AG09319 (cell line): ENCODE measurements around the gene PLEKHA4.

ENCODE experiments used
- DNase-seq: peaks from one replicate; pipeline ENCODE4 v3.0.0-alpha.2; 2010; ENCODE audit warnings: low read depth; ENCODE audit errors: extremely low read depth
- CTCF ChIP-seq: IDR thresholded peaks from 2 replicates; pipeline ENCODE4 v1.5.1; 2011; ENCODE audit warnings: low read depth, mild to moderate bottlenecking, inconsistent platforms, low read length, moderate library complexity

Gene PLEKHA4

GRCh38 chr19:48866692-48867091, 1.7 kb downstream of the PLEKHA4 start:
- no peak for TF ChIP-seq CTCF
- DNase-seq: no peak

GRCh38 chr19:48862827-48863226, 5.6 kb downstream of the PLEKHA4 start:
- DNase-seq: no peak
- TF ChIP-seq CTCF: no peak

GRCh38 chr19:48861313-48861712, 7.1 kb downstream of the PLEKHA4 start:
- TF ChIP-seq CTCF: no peak
- DNase-seq: no peak

- DNase-seq: no peak
- no peak for TF ChIP-seq CTCF
Observed at GRCh38 chr19:48859711-48860572, 8.5 kb downstream of the PLEKHA4 start.

GRCh38 chr19:48858984-48859710, 9.3 kb downstream of the PLEKHA4 start:
- TF ChIP-seq CTCF: no peak
- no peak for DNase-seq

GRCh38 chr19:48856921-48857320, 11.5 kb downstream of the PLEKHA4 start:
- DNase-seq: no peak
- TF ChIP-seq CTCF: no peak

GRCh38 chr19:48854103-48854502, 14.3 kb downstream of the PLEKHA4 start:
- no peak for TF ChIP-seq CTCF
- DNase-seq: no peak
